ENCODE results near the gene FXYD2.

DNA sequence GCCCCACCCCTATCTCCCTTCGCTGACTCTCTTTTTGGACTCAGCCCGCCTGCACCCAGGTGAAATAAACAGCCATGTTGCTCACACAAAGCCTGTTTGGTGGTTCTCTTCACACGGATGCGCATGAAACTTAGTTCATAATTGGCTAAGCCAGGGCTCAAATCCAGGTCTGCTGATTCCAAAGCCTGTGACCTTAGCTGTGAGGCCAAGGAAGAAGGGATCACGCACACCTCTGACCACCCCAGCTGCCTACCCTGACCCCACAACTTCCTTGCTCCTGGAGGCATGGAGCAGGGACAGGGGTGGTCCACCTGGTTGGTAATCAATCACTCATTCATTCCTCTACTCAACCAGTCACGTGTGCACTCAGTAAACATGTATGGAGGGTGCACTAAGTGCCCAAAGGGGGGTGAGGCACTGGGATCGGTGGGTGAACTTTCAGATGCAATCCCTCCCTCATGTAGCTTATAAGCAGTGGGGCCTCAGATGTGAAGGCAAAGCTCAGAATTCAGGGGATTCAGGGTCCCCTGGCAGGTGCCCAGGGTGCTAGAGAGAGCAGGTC, 10.3 kb downstream of the FXYD2 start:
- TF ChIP-seq EZH2phosphoT487 (IDR thresholded peaks at IDR 0.05; ENCODE audit: insufficient read depth, low read depth) (no peak), EZH2 (IDR thresholded peaks at IDR 0.05; ENCODE audit: insufficient read depth, poor library complexity, severe bottlenecking) (no peak)

All from GM23248 (cell line).